Mucosa of descending colon (tissue), 3 donors: ENCODE measurements around the gene RIPOR3. TPM values are rescaled to one million over a fixed set of nuclear protein-coding genes. Genes with fewer than 3 reads are reported as not detected.
"Not testable (repeated sequence)": the region's sequence is repeated elsewhere in the genome, so short reads cannot be mapped to it uniquely, and the experiment has no call there.

ENCODE experiments used
- ATAC-seq: fragments of 200-7000 bp; cut with Tn5 transposase; one replicate; pipeline ENCODE4 v1.9.1; 2020; ENCODE audit warnings: mild to moderate bottlenecking, moderate library complexity
- DNase-seq, 3 donors: peaks; one replicate each; pipeline ENCODE4 v3.0.0-alpha.2; 2020
- H3K36me3 ChIP-seq: fragments of 200-600 bp; one replicate; pipeline ENCODE4 v1.8.0; 2021; ENCODE audit warnings: low read depth, mild to moderate bottlenecking
- H3K4me1 ChIP-seq: fragments of 200-600 bp; one replicate; pipeline ENCODE4 v1.8.0; 2021; ENCODE audit warnings: low read depth, mild to moderate bottlenecking
- H3K4me3 ChIP-seq: fragments of 200-600 bp; one replicate; pipeline ENCODE4 v1.8.0; 2021; ENCODE audit warnings: mild to moderate bottlenecking
- H3K9me3 ChIP-seq: fragments of 200-600 bp; one replicate; pipeline ENCODE4 v1.8.0; 2021; ENCODE audit warnings: mild to moderate bottlenecking
- intact Hi-C, 2 donors: fragments of 100-400 bp; cut with DNase I in 1 of 2; cut with micrococcal nuclease in 1 of 2; formaldehyde crosslinking; loops; one replicate each; pipeline versions ENCODE4 v1.11.0 to v1.11.1; 2022; cut with DNase I, micrococcal nuclease
- total RNA-seq, 3 donors: library from RNA; stranded (reverse); fragmentation: NEBNext Ultra II Directional in 2 of 3; extraction: Animal tissue kit (Norgen Biotek cat#: 25700) in 2 of 3; gene quantifications; one replicate each; pipeline versions ENCODE4 v1.2.1 to v1.2.4, GENCODE V29; 2021 to 2023
- TF ChIP-seq, protein P1 (sequence below): fragments of 200-600 bp; IDR thresholded peaks from one replicate; pipeline ENCODE4 v1.8.0; 2022; ENCODE audit warnings: antibody characterized with exemption, mild to moderate bottlenecking
- donor health status: DM: no; HTN: no; CAD: no; lungs with moderate emphysema.
- donor health status: DM: no; HTN: no; CAD: no.
- donor health status: DM: no; HTN: yes; CAD: no.

The RIPOR3 gene
- total RNA-seq, 3 donors from 2014 or later: 2.2 to 13.4 (median 5.8) TPM

DNA sequence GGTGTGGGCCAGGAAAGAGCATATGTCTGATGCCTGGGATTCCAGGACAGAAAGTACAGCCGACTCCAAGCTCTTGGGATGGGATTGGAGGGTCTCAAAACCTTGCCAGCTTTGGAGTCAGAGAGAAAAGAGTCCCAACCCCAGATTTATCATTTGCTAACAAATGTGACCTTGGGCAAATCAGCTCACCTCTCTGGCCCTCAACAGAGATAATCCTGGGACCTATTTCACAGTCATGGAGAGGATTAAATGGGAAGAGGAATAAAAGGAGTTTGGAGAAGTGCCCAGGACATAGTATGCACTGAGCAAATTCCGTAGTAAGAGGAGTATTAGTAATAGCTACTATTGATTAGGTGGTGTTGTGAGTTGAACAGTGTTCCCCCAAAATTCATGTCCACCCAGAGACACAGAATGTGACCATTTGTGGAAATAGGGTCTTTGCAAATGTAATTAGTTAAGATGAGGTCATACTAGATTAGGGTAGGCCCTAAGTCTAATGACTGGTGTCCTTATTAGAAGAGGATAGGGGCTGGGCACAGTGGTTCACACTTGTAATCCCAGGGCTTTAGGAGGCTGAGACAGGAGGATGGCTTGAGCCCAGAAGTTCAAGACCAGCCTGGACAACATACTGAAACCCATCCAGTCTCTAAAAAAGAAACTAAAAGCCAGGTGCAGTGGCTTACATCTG is 17.1 kb downstream of the RIPOR3 start:
- Histone ChIP-seq H3K9me3 (no peaks in the 10 kb centered on the region), H3K4me1 (peaks cover 6% of the 10 kb centered on the region), H3K36me3 (no peaks in the 10 kb centered on the region), H3K4me3 (no peak overlapping the region)
- no peak for DNase-seq
- TF ChIP-seq, protein P1, sequence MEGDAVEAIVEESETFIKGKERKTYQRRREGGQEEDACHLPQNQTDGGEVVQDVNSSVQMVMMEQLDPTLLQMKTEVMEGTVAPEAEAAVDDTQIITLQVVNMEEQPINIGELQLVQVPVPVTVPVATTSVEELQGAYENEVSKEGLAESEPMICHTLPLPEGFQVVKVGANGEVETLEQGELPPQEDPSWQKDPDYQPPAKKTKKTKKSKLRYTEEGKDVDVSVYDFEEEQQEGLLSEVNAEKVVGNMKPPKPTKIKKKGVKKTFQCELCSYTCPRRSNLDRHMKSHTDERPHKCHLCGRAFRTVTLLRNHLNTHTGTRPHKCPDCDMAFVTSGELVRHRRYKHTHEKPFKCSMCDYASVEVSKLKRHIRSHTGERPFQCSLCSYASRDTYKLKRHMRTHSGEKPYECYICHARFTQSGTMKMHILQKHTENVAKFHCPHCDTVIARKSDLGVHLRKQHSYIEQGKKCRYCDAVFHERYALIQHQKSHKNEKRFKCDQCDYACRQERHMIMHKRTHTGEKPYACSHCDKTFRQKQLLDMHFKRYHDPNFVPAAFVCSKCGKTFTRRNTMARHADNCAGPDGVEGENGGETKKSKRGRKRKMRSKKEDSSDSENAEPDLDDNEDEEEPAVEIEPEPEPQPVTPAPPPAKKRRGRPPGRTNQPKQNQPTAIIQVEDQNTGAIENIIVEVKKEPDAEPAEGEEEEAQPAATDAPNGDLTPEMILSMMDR: no peak
- ATAC-seq: no peak
- intact Hi-C loops: no loop called here

DNA sequence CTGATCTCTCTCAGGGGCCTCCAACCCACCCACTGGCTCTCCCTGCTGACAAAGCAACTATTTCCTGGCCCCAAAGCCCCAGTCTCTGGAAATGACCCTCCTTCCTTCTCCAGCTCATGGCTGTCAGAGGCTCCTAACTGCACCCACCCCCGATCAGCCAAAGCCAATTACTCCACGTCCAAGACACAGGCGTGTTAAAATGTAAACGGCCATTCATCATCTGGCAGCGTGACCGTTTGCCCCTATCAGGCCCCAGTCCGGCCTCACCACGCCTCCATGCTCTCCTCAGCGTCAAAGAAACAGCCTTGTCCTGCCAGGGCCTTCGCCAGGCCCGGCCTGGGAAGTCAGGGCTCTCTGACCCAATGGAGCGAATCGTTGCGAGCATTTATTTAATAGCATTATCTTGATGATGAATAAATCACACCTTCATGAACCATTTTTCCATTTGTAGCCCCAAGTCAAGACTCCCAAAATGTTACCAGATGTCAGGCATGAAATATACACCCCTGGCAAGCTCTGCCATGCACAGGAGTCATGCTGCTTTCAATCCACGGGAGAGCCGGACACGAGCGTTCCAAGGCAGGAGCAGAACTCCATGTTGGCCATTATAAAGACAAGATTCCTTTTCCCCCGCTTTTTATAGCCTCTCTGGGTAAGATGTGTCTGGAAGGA is 17.7 kb downstream of the RIPOR3 start:
- TF ChIP-seq, protein P1: no peak
- peak; percentile 28 for ATAC-seq
- Histone ChIP-seq H3K9me3 (no peaks in the 10 kb centered on the region), H3K36me3 (no peaks in the 10 kb centered on the region), H3K4me3 (no peak overlapping the region), H3K4me1 (peaks cover 6% of the 10 kb centered on the region)
- peak in 2 of 3 donors; percentile 28 to 40 for DNase-seq
- intact Hi-C loops: no loop called here

GRCh38 chr20:50673146-50673465 is 18.2 kb downstream of the RIPOR3 start:
- Histone ChIP-seq H3K4me3 (no peak overlapping the region), H3K4me1 (peaks cover under 1% of the 10 kb centered on the region), H3K9me3 (no peaks in the 10 kb centered on the region), H3K36me3 (no peaks in the 10 kb centered on the region)
- DNase-seq: no peak
- TF ChIP-seq, protein P1: no peak
- no peak for ATAC-seq
- intact Hi-C loops: no loop called here

DNA sequence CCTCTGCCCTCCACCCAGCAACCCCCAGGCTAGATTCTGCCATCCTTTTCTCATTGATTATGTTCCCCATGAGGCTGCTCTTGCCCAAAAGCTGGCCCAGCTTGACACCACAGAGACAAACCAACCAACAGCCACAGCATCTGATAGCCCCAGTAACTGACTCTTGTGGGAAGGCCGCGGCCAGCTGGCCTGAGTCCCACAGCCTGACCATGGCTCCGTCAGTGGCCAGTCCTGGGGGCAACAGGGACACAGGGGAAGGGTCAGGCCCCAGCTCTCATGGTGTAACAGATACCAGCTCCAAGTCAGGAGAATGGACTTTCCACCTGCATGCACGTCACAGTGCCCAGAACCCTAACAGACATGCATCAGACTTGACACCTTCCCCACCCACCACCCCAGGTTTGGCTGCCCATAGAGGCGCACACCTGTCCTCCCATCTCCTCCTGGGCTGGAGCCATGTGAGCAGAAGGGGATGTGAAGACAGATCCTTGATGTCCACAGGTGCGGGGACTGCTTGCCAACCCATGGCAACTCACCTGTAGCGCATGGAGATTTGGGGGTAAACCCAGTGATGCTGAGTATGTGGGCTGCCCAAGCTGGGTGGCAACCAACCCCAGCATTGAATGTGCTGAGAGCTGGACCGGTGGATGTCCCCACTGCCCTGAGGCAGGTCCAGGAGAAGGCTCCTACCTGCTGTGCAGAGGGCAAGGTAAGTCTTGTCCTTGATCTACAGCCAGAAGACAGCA is 18.8 kb downstream of the RIPOR3 start:
- DNase-seq (no peak), ATAC-seq (no peak)
- H3K4me1 ChIP-seq: no peaks in the 10 kb centered on the region
- no peak overlapping the region for H3K4me3 ChIP-seq
- no peaks in the 10 kb centered on the region for H3K36me3 ChIP-seq
- TF ChIP-seq, protein P1: no peak
- no peaks in the 10 kb centered on the region for H3K9me3 ChIP-seq
- intact Hi-C loops: no loop called here

DNA sequence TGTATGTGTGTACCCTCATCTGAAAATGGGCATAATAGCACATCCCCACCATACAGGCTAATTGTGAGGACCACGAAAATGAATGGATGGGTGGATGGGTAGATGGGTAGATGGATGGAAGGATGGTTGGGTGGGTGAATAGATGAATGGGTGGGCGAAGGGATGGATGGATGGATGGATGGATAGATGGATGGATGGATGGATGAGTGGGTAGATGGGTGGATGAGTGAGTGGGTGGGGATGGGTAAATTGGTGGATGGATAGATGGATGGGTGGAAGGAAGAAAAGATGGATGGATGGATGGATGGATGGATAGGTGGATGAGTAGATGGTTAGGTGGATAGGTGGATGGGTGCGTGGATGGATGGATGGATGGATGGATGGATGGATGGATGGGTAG is 19.7 kb downstream of the RIPOR3 start:
- no peaks in the 10 kb centered on the region for H3K36me3 ChIP-seq
- H3K4me1 ChIP-seq: no peaks in the 10 kb centered on the region
- ATAC-seq: no peak
- no peak for DNase-seq
- intact Hi-C loops: no loop called here
- no peak overlapping the region for H3K4me3 ChIP-seq
- no peaks in the 10 kb centered on the region for H3K9me3 ChIP-seq
- TF ChIP-seq, protein P1: no peak

DNA sequence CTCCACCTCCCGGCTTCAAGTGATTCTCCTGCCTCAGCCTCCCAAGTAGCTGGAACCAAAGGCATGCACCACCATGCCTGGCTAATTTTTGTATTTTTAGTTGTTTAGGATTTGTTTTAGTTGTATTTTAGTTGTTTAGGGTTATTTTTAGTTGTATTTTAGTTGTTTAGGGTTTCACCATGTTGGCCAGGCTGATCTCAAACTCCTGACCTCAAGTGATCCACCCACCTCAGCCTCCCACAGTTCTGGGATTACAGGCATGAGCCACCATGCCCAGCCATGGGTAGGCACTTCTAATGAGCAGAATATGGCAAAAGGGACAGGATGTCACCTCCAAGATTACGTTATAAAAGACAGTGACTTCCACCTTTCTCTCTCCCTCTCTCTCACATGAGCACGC is 20.3 kb downstream of the RIPOR3 start:
- ATAC-seq, H3K4me3 ChIP-seq, DNase-seq, H3K4me1 ChIP-seq, H3K9me3 ChIP-seq, H3K36me3 ChIP-seq, intact Hi-C loops: not testable (repeated sequence)
